IPS-18c (cell line): ENCODE results near the gene RARB.

Source experiments
- H3K4me3 ChIP-seq: 2 replicates; pipeline ENCODE4 v1.7.0; 2013; ENCODE audit warnings: low read depth, mild to moderate bottlenecking, low read length, moderate library complexity; ENCODE audit not compliant: insufficient read depth
- H3K9me3 ChIP-seq: one replicate; pipeline ENCODE4 v1.6.1; 2013; ENCODE audit warnings: mild to moderate bottlenecking, low read length, moderate library complexity; ENCODE audit not compliant: control insufficient read depth, insufficient read depth

RARB gene

GRCh38 chr3:25456723-25457670, 28.9 kb downstream of the RARB start:
- no peaks in the 10 kb centered on the region for H3K9me3 ChIP-seq
- H3K4me3 ChIP-seq, result no peak overlapping the region

GRCh38 chr3:25457671-25458419, 29.8 kb downstream of the RARB start:
- H3K9me3 ChIP-seq, result no peaks in the 10 kb centered on the region
- no peak overlapping the region for H3K4me3 ChIP-seq

GRCh38 chr3:25458420-25458814, 30.4 kb downstream of the RARB start:
- H3K9me3 ChIP-seq, result no peaks in the 10 kb centered on the region

GRCh38 chr3:25460751-25461150, 32.7 kb downstream of the RARB start:
- Histone ChIP-seq H3K9me3 (no peaks in the 10 kb centered on the region), H3K4me3 (no peak overlapping the region)

More at GRCh38 chr3:25458420-25458814, 30.4 kb downstream of the RARB start:
- H3K4me3 ChIP-seq, result no peak overlapping the region

GRCh38 chr3:25461946-25462345, 33.9 kb downstream of the RARB start:
- Histone ChIP-seq H3K4me3 (no peak overlapping the region), H3K9me3 (no peaks in the 10 kb centered on the region)

GRCh38 chr3:25462495-25462894, 34.4 kb downstream of the RARB start:
- Histone ChIP-seq H3K4me3 (no peak overlapping the region), H3K9me3 (no peaks in the 10 kb centered on the region)

GRCh38 chr3:25463836-25464418, 35.9 kb downstream of the RARB start:
- no peaks in the 10 kb centered on the region for H3K9me3 ChIP-seq
- H3K4me3 ChIP-seq, result no peak overlapping the region

GRCh38 chr3:25465266-25465860, 37.3 kb downstream of the RARB start:
- H3K4me3 ChIP-seq, result no peak overlapping the region
- no peaks in the 10 kb centered on the region for H3K9me3 ChIP-seq

- Histone ChIP-seq H3K4me3 (no peak overlapping the region), H3K9me3 (no peaks in the 10 kb centered on the region)
Observed at GRCh38 chr3:25468866-25469319, 40.8 kb downstream of the RARB start.

- H3K4me3 ChIP-seq, result no peak overlapping the region
Observed at GRCh38 chr3:25469558-25469957, 41.5 kb downstream of the RARB start.

GRCh38 chr3:25471081-25471768, 43.2 kb downstream of the RARB start:
- no peak overlapping the region for H3K4me3 ChIP-seq
- H3K9me3 ChIP-seq, result no peaks in the 10 kb centered on the region

More at GRCh38 chr3:25469558-25469957, 41.5 kb downstream of the RARB start:
- H3K9me3 ChIP-seq, result no peaks in the 10 kb centered on the region

GRCh38 chr3:25472153-25472552, 44.1 kb downstream of the RARB start:
- Histone ChIP-seq H3K4me3 (no peak overlapping the region), H3K9me3 (no peaks in the 10 kb centered on the region)

GRCh38 chr3:25472731-25473130, 44.7 kb downstream of the RARB start:
- H3K4me3 ChIP-seq, result no peak overlapping the region
- H3K9me3 ChIP-seq, result no peaks in the 10 kb centered on the region

GRCh38 chr3:25473246-25473645, 45.2 kb downstream of the RARB start:
- no peak overlapping the region for H3K4me3 ChIP-seq
- no peaks in the 10 kb centered on the region for H3K9me3 ChIP-seq

- Histone ChIP-seq H3K4me3 (no peak overlapping the region), H3K9me3 (no peaks in the 10 kb centered on the region)
Observed at GRCh38 chr3:25474052-25474451, 46.0 kb downstream of the RARB start.

GRCh38 chr3:25476639-25477038, 48.6 kb downstream of the RARB start:
- Histone ChIP-seq H3K9me3 (no peaks in the 10 kb centered on the region), H3K4me3 (no peak overlapping the region)
